OCI-LY1 (cell line): ENCODE measurements around the gene KANSL1.

ENCODE experiments used
- EZH2 ChIP-seq: fragments of 200-600 bp; sonication (generic), shearing (Covaris generic); IDR thresholded peaks from 2 replicates; pipeline ENCODE4 v1.8.0; 2017; ENCODE audit warnings: borderline replicate concordance, mixed run types, mild to moderate bottlenecking, antibody characterized with exemption, low read length, moderate library complexity, mixed read lengths
- TF ChIP-seq, protein P1 (sequence below): fragments of 200-600 bp; sonication (generic), shearing (Covaris generic); IDR thresholded peaks from 2 replicates; pipeline ENCODE4 v1.5.1; 2017; ENCODE audit warnings: mild to moderate bottlenecking, antibody characterized with exemption, low read length, moderate library complexity, mixed read lengths

DNA sequence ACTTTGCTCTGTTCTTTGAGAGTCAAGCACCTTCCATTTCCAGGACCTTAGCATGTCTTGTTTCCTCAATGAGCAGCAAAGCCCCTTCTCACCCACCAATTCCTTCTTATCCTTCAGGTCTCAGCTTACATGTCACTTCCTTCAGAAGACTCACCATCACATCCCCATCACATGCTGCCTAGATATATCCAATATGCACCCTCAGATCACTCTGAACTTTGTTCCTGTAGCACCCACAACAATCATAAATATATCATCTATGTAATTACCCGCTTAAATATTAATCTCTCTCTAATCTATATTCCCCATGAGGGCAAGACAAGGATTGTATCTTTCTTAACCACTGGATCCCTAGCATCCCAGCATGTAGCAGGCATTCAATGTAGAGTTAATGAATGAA lies 30.4 kb downstream of the KANSL1 start:
- no peak for TF ChIP-seq EZH2
- TF ChIP-seq, protein P1, sequence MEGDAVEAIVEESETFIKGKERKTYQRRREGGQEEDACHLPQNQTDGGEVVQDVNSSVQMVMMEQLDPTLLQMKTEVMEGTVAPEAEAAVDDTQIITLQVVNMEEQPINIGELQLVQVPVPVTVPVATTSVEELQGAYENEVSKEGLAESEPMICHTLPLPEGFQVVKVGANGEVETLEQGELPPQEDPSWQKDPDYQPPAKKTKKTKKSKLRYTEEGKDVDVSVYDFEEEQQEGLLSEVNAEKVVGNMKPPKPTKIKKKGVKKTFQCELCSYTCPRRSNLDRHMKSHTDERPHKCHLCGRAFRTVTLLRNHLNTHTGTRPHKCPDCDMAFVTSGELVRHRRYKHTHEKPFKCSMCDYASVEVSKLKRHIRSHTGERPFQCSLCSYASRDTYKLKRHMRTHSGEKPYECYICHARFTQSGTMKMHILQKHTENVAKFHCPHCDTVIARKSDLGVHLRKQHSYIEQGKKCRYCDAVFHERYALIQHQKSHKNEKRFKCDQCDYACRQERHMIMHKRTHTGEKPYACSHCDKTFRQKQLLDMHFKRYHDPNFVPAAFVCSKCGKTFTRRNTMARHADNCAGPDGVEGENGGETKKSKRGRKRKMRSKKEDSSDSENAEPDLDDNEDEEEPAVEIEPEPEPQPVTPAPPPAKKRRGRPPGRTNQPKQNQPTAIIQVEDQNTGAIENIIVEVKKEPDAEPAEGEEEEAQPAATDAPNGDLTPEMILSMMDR = no peak
